HEK293 (cell line): ENCODE measurements around the gene VASN.

ENCODE experiments used
- CTCF ChIA-PET: fragments of 350-600 bp; formaldehyde crosslinking; extraction: SDS; loops from one replicate; lab custom pipeline; 2021; ENCODE audit warnings: antibody characterized with exemption; lab: Yijun Ruan, JAX
- POLR2A ChIA-PET: fragments of 300-600 bp; formaldehyde crosslinking; extraction: SDS; loops from one replicate; lab custom pipeline; 2020; ENCODE audit warnings: antibody characterized with exemption, inconsistent platforms; lab: Yijun Ruan, JAX
- H3K27ac ChIP-seq: fragments of 200-500 bp; sonication (Bioruptor generic); 2 replicates; pipeline ENCODE4 v1.5.1; 2014; ENCODE audit warnings: low read depth, low read length, control low read depth, inconsistent platforms; ENCODE audit errors: extremely low read depth
- H3K36me3 ChIP-seq, 2 experiments: fragments of 200-500 bp in 1 of 2; sonication (Bioruptor generic) in 1 of 2; 1 replicate in 1 of 2; 2 replicates in 1 of 2; pipeline ENCODE4 v1.5.1; 2014 to 2017; ENCODE audit warnings: inconsistent platforms in 2 of 2, low read length in 2 of 2; ENCODE audit not compliant: control insufficient read depth in 2 of 2, insufficient read depth in 1 of 2
- H3K4me1 ChIP-seq: fragments of 200-500 bp; sonication (Bioruptor generic); 2 replicates; pipeline ENCODE4 v1.5.1; 2014; ENCODE audit warnings: mild to moderate bottlenecking, low read length, inconsistent platforms; ENCODE audit not compliant: control insufficient read depth, insufficient read depth
- H3K4me3 ChIP-seq: 2 replicates; pipeline ENCODE4 v1.5.1; 2011; ENCODE audit warnings: low read depth, mild to moderate bottlenecking, control low read depth, low read length, moderate library complexity
- H3K9me3 ChIP-seq: fragments of 200-500 bp; sonication (Bioruptor generic); 2 replicates; pipeline ENCODE4 v1.5.1; 2014; ENCODE audit warnings: low read depth, low read length, inconsistent platforms; ENCODE audit not compliant: control insufficient read depth, insufficient read depth
- GLIS2 ChIP-seq: fragments of 450-650 bp; formaldehyde crosslinking; IDR thresholded peaks from 2 replicates; pipeline ENCODE4 v1.5.1; 2016; ENCODE audit warnings: missing biosample characterization, missing genetic modification characterization
- ZBTB17 ChIP-seq: fragments of 450-650 bp; formaldehyde crosslinking; IDR thresholded peaks from 2 replicates; pipeline ENCODE4 v1.5.1; 2016; ENCODE audit warnings: missing biosample characterization, missing genetic modification characterization
- ZBTB6 ChIP-seq: fragments of 450-650 bp; formaldehyde crosslinking; IDR thresholded peaks from 2 replicates; pipeline ENCODE4 v1.5.1; 2017; ENCODE audit warnings: missing biosample characterization, missing genetic modification characterization
- ZIC2 ChIP-seq: fragments of 450-650 bp; formaldehyde crosslinking; IDR thresholded peaks from 2 replicates; pipeline ENCODE4 v1.5.1; 2016; ENCODE audit warnings: missing biosample characterization, missing genetic modification characterization
- ZNF175 ChIP-seq: fragments of 450-650 bp; formaldehyde crosslinking; IDR thresholded peaks from 2 replicates; pipeline ENCODE4 v1.5.1; 2016; ENCODE audit warnings: missing biosample characterization, missing genetic modification characterization
- ZNF24 ChIP-seq: fragments of 450-650 bp; formaldehyde crosslinking; IDR thresholded peaks from 2 replicates; pipeline ENCODE4 v1.5.1; 2016; ENCODE audit warnings: missing biosample characterization, missing genetic modification characterization
- ZNF280D ChIP-seq: fragments of 450-650 bp; formaldehyde crosslinking; IDR thresholded peaks from 2 replicates; pipeline ENCODE4 v1.5.1; 2016; ENCODE audit warnings: missing biosample characterization, missing genetic modification characterization
- ZNF335 ChIP-seq: fragments of 450-650 bp; formaldehyde crosslinking; conservative IDR thresholded peaks from 2 replicates; pipeline ENCODE4 v1.5.1; 2016; ENCODE audit warnings: missing biosample characterization, missing genetic modification characterization
- ZNF518A ChIP-seq: fragments of 450-650 bp; formaldehyde crosslinking; conservative IDR thresholded peaks from 2 replicates; pipeline ENCODE4 v1.5.1; 2016; ENCODE audit warnings: low read depth, missing biosample characterization, missing genetic modification characterization
- ZNF521 ChIP-seq: fragments of 450-650 bp; formaldehyde crosslinking; IDR thresholded peaks from 2 replicates; pipeline ENCODE4 v1.5.1; 2017; ENCODE audit warnings: missing biosample characterization, mild to moderate bottlenecking, missing genetic modification characterization
- ZNF530 ChIP-seq: fragments of 450-650 bp; formaldehyde crosslinking; IDR thresholded peaks from 2 replicates; pipeline ENCODE4 v1.5.1; 2016; ENCODE audit warnings: low read depth, missing biosample characterization, missing genetic modification characterization
- ZNF558 ChIP-seq: fragments of 450-650 bp; formaldehyde crosslinking; IDR thresholded peaks from 2 replicates; pipeline ENCODE4 v1.5.1; 2016; ENCODE audit warnings: missing biosample characterization, missing genetic modification characterization
- ZNF629 ChIP-seq: fragments of 450-650 bp; formaldehyde crosslinking; IDR thresholded peaks from 2 replicates; pipeline ENCODE4 v1.5.1; 2017; ENCODE audit warnings: missing biosample characterization, missing genetic modification characterization
- ZNF670 ChIP-seq: fragments of 450-650 bp; formaldehyde crosslinking; IDR thresholded peaks from 2 replicates; pipeline ENCODE4 v1.5.1; 2016; ENCODE audit warnings: missing biosample characterization, missing genetic modification characterization, low read depth
- ZNF776 ChIP-seq: fragments of 450-650 bp; formaldehyde crosslinking; IDR thresholded peaks from 2 replicates; pipeline ENCODE4 v1.5.0; 2017; ENCODE audit warnings: missing biosample characterization, missing genetic modification characterization, borderline replicate concordance
- TF ChIP-seq, protein P1 (sequence below): IDR thresholded peaks from 2 replicates; pipeline ENCODE4 v1.6.1; 2011; ENCODE audit warnings: mild to moderate bottlenecking, low read depth, low read length, borderline replicate concordance

VASN gene

DNA sequence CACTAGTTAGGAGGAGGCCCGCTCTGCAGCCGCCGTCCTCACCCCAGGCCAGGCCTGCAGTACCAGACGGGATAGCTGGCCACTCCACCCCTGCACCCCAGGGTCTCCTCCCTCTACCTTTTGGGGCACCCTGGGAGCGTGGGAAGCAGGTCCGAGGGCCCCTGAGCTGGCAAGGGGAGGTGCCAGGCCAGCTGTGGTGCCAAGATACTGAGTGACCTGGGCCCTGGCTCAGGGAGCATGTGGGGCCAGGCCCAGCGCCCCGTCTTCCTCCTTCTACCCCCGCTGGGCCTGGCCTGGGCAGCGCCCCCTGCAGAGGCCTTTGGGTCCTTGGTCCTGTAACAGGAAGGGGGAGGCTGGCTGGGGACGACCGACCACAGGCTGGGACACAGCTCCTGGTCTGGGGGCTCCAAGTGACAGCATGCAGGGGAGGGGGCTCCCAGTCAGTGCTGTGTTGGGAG, 33.5 kb upstream of the VASN start:
- H3K4me1 ChIP-seq = peaks cover 2% of the 10 kb centered on the region; the same call in 1 of the 2 replicates
- no peaks in the 10 kb centered on the region for H3K9me3 ChIP-seq
- ChIA-PET POLR2A (no interaction called here), CTCF (interaction anchor here (2.2 to 2.6 kb wide), 2 partner anchors 49 to 65 kb away, joined by 8 to 18 read pairs; no protein-coding TSS in a partner anchor)
- TF ChIP-seq ZNF776 (tag by site-specific recombination) = no peak
- no peak for TF ChIP-seq ZNF280D (tag by site-specific recombination)
- no peak for TF ChIP-seq ZNF521 (tag by site-specific recombination)
- TF ChIP-seq ZNF175 = no peak
- no peak for TF ChIP-seq ZNF670 (tag by site-specific recombination)
- no peak for TF ChIP-seq ZNF530 (tag by site-specific recombination)
- peak; percentile 17; the same call in 1 of the 2 replicates for TF ChIP-seq ZIC2 (tag by site-specific recombination)
- peak; percentile 18; the same call in 1 of the 2 replicates for TF ChIP-seq GLIS2
- TF ChIP-seq ZBTB6 = no peak
- no peak for TF ChIP-seq ZNF558 (tag by site-specific recombination)
- TF ChIP-seq ZBTB17 (tag by site-specific recombination) = no peak
- TF ChIP-seq ZNF518A = no peak
- no peak for TF ChIP-seq ZNF629 (tag by site-specific recombination)
- TF ChIP-seq ZNF24 (tag by site-specific recombination) = no peak
- H3K36me3 ChIP-seq = peaks cover 0 to 48% of the 10 kb centered on the region in 2 experiments; a peak in 2 of 3 replicates
- 0 out of 2 replicates have a peak overlapping the region, but pooled peaks have one; percentile 9 for H3K27ac ChIP-seq
- no peak overlapping the region for H3K4me3 ChIP-seq

GRCh38 chr16:4338712-4339299, 32.8 kb upstream of the VASN start:
- ChIA-PET POLR2A (no interaction called here), CTCF (interaction anchor here (2.2 to 2.6 kb wide), 2 partner anchors 50 to 64 kb away, joined by 8 to 18 read pairs; no protein-coding TSS in a partner anchor)
- Histone ChIP-seq H3K9me3 (no peaks in the 10 kb centered on the region), H3K27ac (0 out of 2 replicates have a peak overlapping the region, but pooled peaks have one; percentile 9), H3K4me3 (no peak overlapping the region), H3K36me3 (peaks cover 0 to 50% of the 10 kb centered on the region in 2 experiments; a peak in 2 of 3 replicates), H3K4me1 (peaks cover 2% of the 10 kb centered on the region; the same call in 1 of the 2 replicates)
- TF ChIP-seq ZNF335 (tag by site-specific recombination) = peak; percentile 94
- TF ChIP-seq, protein P1, sequence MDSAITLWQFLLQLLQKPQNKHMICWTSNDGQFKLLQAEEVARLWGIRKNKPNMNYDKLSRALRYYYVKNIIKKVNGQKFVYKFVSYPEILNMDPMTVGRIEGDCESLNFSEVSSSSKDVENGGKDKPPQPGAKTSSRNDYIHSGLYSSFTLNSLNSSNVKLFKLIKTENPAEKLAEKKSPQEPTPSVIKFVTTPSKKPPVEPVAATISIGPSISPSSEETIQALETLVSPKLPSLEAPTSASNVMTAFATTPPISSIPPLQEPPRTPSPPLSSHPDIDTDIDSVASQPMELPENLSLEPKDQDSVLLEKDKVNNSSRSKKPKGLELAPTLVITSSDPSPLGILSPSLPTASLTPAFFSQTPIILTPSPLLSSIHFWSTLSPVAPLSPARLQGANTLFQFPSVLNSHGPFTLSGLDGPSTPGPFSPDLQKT = no peak
